ENCODE measurements around the gene ATCAY.

GRCh38 chr19:3890591-3890990 lies 10.1 kb downstream of the ATCAY start:
- no peak for TF ChIP-seq CTCF (conservative IDR thresholded peaks at IDR 0.05; ENCODE audit: low read depth, low read length)
- no peak for TF ChIP-seq MAZ (IDR thresholded peaks at IDR 0.05; ENCODE audit: borderline replicate concordance, low read depth, low read length)
- no peak for TF ChIP-seq POLR2A (IDR thresholded peaks at IDR 0.05; ENCODE audit: low read depth, low read length)
- no peak for TF ChIP-seq NFE2L2 (IDR thresholded peaks at IDR 0.05; ENCODE audit: low read depth, low read length)
- TF ChIP-seq RAD21 (IDR thresholded peaks at IDR 0.05; ENCODE audit: low read length) = no peak
- TF ChIP-seq CHD1 (IDR thresholded peaks at IDR 0.05; ENCODE audit: low read depth, low read length) = no peak
- no peak for TF ChIP-seq RFX5 (IDR thresholded peaks at IDR 0.05; ENCODE audit: low read depth, low read length)
- no peak for TF ChIP-seq SMC3 (IDR thresholded peaks at IDR 0.05; ENCODE audit: low read depth, low read length)
- no peak for TF ChIP-seq USF2 (IDR thresholded peaks at IDR 0.05; ENCODE audit: low read depth, low read length)
- TF ChIP-seq RCOR1 (IDR thresholded peaks at IDR 0.05; ENCODE audit: insufficient replicate concordance, low read length) = no peak
- TF ChIP-seq BHLHE40 (IDR thresholded peaks at IDR 0.05; ENCODE audit: low read depth, low read length) = no peak
- no peak for TF ChIP-seq MXI1 (IDR thresholded peaks at IDR 0.05; ENCODE audit: borderline replicate concordance, low read depth, low read length)
- no peak for TF ChIP-seq ELK1 (IDR thresholded peaks at IDR 0.05; ENCODE audit: borderline replicate concordance, low read depth, low read length)
